OCI-LY7 (cell line): ENCODE results near the gene HMG20A.

ENCODE experiments used
- CTCF ChIP-seq: fragments of 200-600 bp; sonication (generic); conservative IDR thresholded peaks from 2 replicates; pipeline ENCODE4 v1.5.1; 2014; ENCODE audit warnings: mild to moderate bottlenecking, antibody characterized with exemption, low read length, moderate library complexity, mixed read lengths
- EZH2phosphoT487 ChIP-seq: fragments of 200-600 bp; sonication (generic); IDR thresholded peaks from 2 replicates; pipeline ENCODE4 v1.6.1; 2018; ENCODE audit warnings: low read depth, borderline replicate concordance, mild to moderate bottlenecking, mixed run types, antibody characterized with exemption, low read length, moderate library complexity, mixed read lengths

- no peak for TF ChIP-seq CTCF
- TF ChIP-seq EZH2phosphoT487, result no peak
Observed at GRCh38 chr15:77525400-77525811, 104.7 kb downstream of the HMG20A start.
